Ovary (tissue), 9 donors: ENCODE measurements around the gene OLFML3. TPM values are rescaled to one million over a fixed set of nuclear protein-coding genes. Genes with fewer than 3 reads are reported as not detected.

Experiments
- DNase-seq, 5 donors: peaks; one replicate each; pipeline ENCODE4 v3.0.0-alpha.2; 2019 to 2020
- H3K27ac ChIP-seq, 2 donors: fragments of 200-600 bp; one replicate each; pipeline versions ENCODE4 v1.5.1 to v1.8.0; 2019 to 2022
- H3K27me3 ChIP-seq: fragments of 200-600 bp; one replicate; pipeline ENCODE4 v1.8.0; 2022
- H3K36me3 ChIP-seq: fragments of 200-600 bp; sonication (generic); one replicate; pipeline ENCODE4 v1.5.1; 2019
- H3K4me1 ChIP-seq: one replicate; pipeline ENCODE4 v1.8.1; 2013; ENCODE audit warnings: mild to moderate bottlenecking, moderate library complexity; ENCODE audit not compliant: insufficient read depth
- H3K4me3 ChIP-seq: fragments of 200-600 bp; sonication (generic); one replicate; pipeline ENCODE4 v1.5.1; 2017
- H3K9me3 ChIP-seq, 2 donors: fragments of 200-600 bp in 1 of 2; sonication (generic) in 1 of 2; one replicate each; pipeline versions ENCODE4 v1.5.1 to v1.8.1; 2013 to 2019; ENCODE audit warnings: mild to moderate bottlenecking in 1 of 2, moderate library complexity in 1 of 2
- CTCF ChIP-seq, 3 donors: fragments of 450-650 bp in 2 of 3; fragments of 200-600 bp in 1 of 3; IDR thresholded peaks; one replicate each; pipeline versions ENCODE4 v1.5.1 to v1.8.0; 2016 to 2022; ENCODE audit warnings: antibody characterized with exemption in 3 of 3, mild to moderate bottlenecking in 1 of 3
- EP300 ChIP-seq: sonication (generic); formaldehyde crosslinking; IDR thresholded peaks from one replicate; pipeline ENCODE4 v1.6.1; 2017; ENCODE audit warnings: antibody characterized with exemption
- POLR2A ChIP-seq: fragments of 450-650 bp; IDR thresholded peaks from one replicate; pipeline ENCODE4 v1.6.1; 2017; ENCODE audit warnings: antibody characterized with exemption, mild to moderate bottlenecking, moderate library complexity
- WGBS, 3 donors: extraction: QIAGEN DNeasy Blood & Tissue Kit in 1 of 3; methylation state at CpG; one replicate each; pipeline versions ENCODE4 v1.1.5 to v1.1.7; 2013 to 2017; 5-methylcytosine and 5-hydroxymethylcytosine counted together
- intact Hi-C, 4 donors: fragments of 100-400 bp; cut with DNase I; formaldehyde crosslinking; loops; one replicate each; pipeline versions ENCODE4 v1.11.0 to v1.15.1; 2022 to 2023
- polyA plus RNA-seq, 2 donors: library from polyadenylated mRNA; stranded (reverse); fragments of 200-250 nt in 1 of 2; fragments of 350-450 nt in 1 of 2; fragmentation: Illumina TruSeq in 1 of 2; extraction: RNeasy Lipid Tissue Mini Kit (QIAGEN cat#74804) in 1 of 2; gene quantifications; one replicate each; pipeline ENCODE4 v1.2.3, GENCODE V29; 2013 to 2014
- total RNA-seq, 7 donors: library from RNA; depleted of rRNA in 2 of 7; stranded (reverse); fragments of >200 nt in 2 of 7; fragmentation: NEBNext Ultra II Directional in 3 of 7; extraction: Animal tissue kit (Norgen Biotek cat#: 25700) in 3 of 7; gene quantifications; one replicate each; pipeline versions ENCODE4 v1.1.0 to v1.2.4, GENCODE V29; 2016 to 2023
- donor health status: DM: no; HTN: no; CAD: no; lungs with moderate emphysema.
- donor health status: DM: no; HTN: no; CAD: no.
- donor health status: Bipolar disorder and iron deficiency.
- donor health status: DM: yes; HTN: yes; CAD: no.
- donor health status: DM: no; HTN: no; CAD: no.
- donor health status: DM: yes; HTN: yes; CAD: no.

The OLFML3 gene
- total and polyA plus RNA-seq, 9 donors: 69.7 to 240 (median 139) TPM

- Histone ChIP-seq H3K4me1 (peaks cover 11% of the 10 kb centered on the region), H3K36me3 (no peaks in the 10 kb centered on the region), H3K4me3 (peak overlapping the region; percentile 76), H3K27me3 (no peaks in the 10 kb centered on the region), H3K27ac (no peak overlapping the region), H3K9me3 (no peaks in the 10 kb centered on the region)
- DNase-seq: no peak
- WGBS, 3 donors: 2 to 10% (median 3%) methylated on average over 3 of the region's 3 CpGs
- no peak for TF ChIP-seq CTCF (IDR thresholded peaks at IDR 0.05)
- TF ChIP-seq EP300: no peak
- intact Hi-C loops: no loop called here
Observed at GRCh38 chr1:113931451-113931851, 47.8 kb upstream of the OLFML3 start.

GRCh38 chr1:113934006-113934405, 45.3 kb upstream of the OLFML3 start:
- no peak overlapping the region for H3K27ac ChIP-seq
- H3K4me3 ChIP-seq: no peak overlapping the region
- peaks cover 10% of the 10 kb centered on the region for H3K4me1 ChIP-seq
- TF ChIP-seq POLR2A (no peak), EP300 (no peak), CTCF (IDR thresholded peaks at IDR 0.05) (no peak)
- H3K36me3 ChIP-seq: no peaks in the 10 kb centered on the region
- intact Hi-C loops: no loop called here
- no peak for DNase-seq
- H3K9me3 ChIP-seq: no peaks in the 10 kb centered on the region
- H3K27me3 ChIP-seq: no peaks in the 10 kb centered on the region

GRCh38 chr1:113934511-113935055, 44.7 kb upstream of the OLFML3 start:
- H3K36me3 ChIP-seq: no peaks in the 10 kb centered on the region
- peaks cover 10% of the 10 kb centered on the region for H3K4me1 ChIP-seq
- H3K27me3 ChIP-seq: no peaks in the 10 kb centered on the region
- DNase-seq: no peak
- WGBS, 3 donors: 70 to 77% (median 74%) methylated on average over 5 of the region's 5 CpGs
- no peak overlapping the region for H3K4me3 ChIP-seq
- H3K27ac ChIP-seq: no peak overlapping the region
- intact Hi-C loops: no loop called here
- no peak for TF ChIP-seq POLR2A
- no peak for TF ChIP-seq EP300
- no peak for TF ChIP-seq CTCF (IDR thresholded peaks at IDR 0.05)
- no peaks in the 10 kb centered on the region for H3K9me3 ChIP-seq

GRCh38 chr1:113935176-113935575, 44.1 kb upstream of the OLFML3 start:
- WGBS, 3 donors: 96 to 100% (median 100%) methylated on average over 1 of the region's 1 CpG
- Histone ChIP-seq H3K36me3 (no peaks in the 10 kb centered on the region), H3K27ac (no peak overlapping the region), H3K27me3 (no peaks in the 10 kb centered on the region), H3K4me3 (no peak overlapping the region), H3K4me1 (peaks cover 11% of the 10 kb centered on the region), H3K9me3 (no peaks in the 10 kb centered on the region)
- no peak for TF ChIP-seq EP300
- no peak for TF ChIP-seq POLR2A
- TF ChIP-seq CTCF (IDR thresholded peaks at IDR 0.05): no peak
- no peak for DNase-seq
- intact Hi-C loops: no loop called here
